Measurements from ENCODE around the gene RBM47.

- TF ChIP-seq NFYB (IDR thresholded peaks at IDR 0.05; ENCODE audit: extremely low read depth, insufficient read length) (no peak), PHF8 (IDR thresholded peaks at IDR 0.05; ENCODE audit: borderline replicate concordance, low read length) (no peak), ZNF431 (CRISPR knock-in tag; IDR thresholded peaks at IDR 0.05) (no peak), ZNF780A (CRISPR knock-in tag; IDR thresholded peaks at IDR 0.05) (no peak), CTCF (IDR thresholded peaks at IDR 0.05 in 2 of 3, conservative IDR thresholded peaks at IDR 0.05 in 1 of 3; ENCODE audit: insufficient read depth in 2 of 3, low read depth in 1 of 3, low read length in 3 of 3) (no peak)
Observed at GRCh38 chr4:40462326-40462725, 167.3 kb downstream of the RBM47 start.
